ENCODE measurements around the gene ABHD1.
"Not testable (repeated sequence)": the region's sequence is repeated elsewhere in the genome, so short reads cannot be mapped to it uniquely, and the experiment has no call there.

The ABHD1 gene

DNA sequence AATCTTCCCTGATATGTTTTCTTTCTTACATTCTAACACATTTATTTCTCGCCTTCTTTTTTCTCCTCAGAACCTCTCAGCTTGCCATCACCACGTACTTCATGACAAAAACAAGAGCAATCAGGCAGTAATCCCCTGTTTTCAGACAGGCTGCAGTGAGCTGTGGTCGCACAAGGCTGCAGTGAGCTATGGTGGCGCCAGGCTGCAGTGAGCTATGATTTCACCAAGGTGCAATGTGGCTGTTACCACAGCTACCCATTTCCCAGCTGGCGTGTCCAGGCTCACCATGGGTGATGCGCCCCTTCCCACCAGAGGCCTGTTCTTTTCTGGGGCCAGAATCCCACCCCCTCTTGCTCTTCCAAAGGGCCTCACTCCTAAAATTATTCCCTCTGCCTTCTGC lies 51.0 kb downstream of the ABHD1 start:
- no peak for DNase-seq

GRCh38 chr2:27175330-27175729 lies 51.7 kb downstream of the ABHD1 start:
- DNase-seq: no peak

- DNase-seq: not testable (repeated sequence)
Measured at GRCh38 chr2:27175781-27176180, 52.2 kb downstream of the ABHD1 start.

DNA sequence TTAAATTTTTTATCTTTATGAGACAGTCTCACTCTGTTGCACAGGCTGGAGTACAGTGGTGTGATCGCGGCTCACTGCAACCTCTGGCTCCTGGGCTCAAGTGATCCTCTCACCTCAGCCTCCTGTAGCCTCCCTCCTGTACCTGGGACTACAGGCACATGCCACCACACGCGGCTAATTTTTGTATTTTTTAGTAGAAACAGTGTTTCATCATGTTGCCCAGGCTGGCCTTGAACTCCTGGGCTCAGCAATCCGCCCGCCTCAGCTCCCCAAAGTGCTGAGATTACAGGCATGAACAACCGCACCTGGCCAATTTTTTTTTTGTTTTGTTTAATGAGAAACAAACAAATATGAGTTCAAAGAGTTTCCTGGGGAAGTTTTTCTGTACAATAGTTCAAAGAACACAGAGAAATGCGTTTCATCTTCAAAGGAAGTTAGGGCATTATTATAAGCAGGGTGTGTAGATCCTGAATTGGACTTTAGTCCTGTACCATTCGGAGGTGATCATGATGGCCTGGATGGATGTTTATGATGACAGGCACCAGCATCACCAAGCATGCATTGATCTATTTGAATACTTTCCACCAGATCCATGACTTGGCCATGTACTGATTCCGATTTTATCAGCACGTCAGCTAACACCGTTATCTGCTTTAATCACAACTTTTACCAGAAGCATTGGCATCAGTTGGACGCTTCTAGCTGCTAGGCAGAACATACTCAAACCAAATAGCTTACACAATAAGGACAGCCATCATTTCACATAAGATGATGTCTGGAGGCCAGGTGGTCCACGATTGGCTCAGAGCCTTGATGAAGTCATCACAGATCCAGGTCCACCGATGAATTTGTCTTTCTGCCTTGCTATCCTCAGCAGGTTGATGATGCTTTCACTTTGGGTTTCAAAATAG lies 54.1 kb downstream of the ABHD1 start:
- DNase-seq: no peak

GRCh38 chr2:27178469-27178868 lies 54.9 kb downstream of the ABHD1 start:
- no peak for DNase-seq

GRCh38 chr2:27179344-27180000 lies 55.9 kb downstream of the ABHD1 start:
- DNase-seq: no peak

Measured in inflammatory macrophage treated with lipopolysaccharide for 1 hour (primary cell).